ENCODE measurements around the gene UBE2R2.

DNA sequence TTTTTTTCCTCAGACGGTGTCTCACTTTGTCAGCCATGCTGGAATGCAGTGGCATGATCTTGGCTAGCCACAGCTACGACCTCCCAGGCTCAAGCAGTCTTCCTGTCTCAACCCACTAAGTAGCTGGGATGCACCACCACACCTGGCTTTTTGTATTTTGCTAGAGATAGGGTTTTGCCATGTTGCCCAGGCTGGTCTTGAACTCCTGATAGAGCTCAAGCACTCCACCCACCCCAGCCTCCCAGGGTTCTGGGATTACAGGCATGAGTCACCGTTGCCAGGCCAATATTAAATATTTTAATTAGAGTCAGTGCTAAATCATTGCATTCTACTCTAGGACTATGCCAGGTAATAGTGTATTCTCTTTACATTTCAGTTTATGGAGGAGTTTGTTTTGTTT lies 41.5 kb downstream of the UBE2R2 start:
- TF ChIP-seq, protein P1, sequence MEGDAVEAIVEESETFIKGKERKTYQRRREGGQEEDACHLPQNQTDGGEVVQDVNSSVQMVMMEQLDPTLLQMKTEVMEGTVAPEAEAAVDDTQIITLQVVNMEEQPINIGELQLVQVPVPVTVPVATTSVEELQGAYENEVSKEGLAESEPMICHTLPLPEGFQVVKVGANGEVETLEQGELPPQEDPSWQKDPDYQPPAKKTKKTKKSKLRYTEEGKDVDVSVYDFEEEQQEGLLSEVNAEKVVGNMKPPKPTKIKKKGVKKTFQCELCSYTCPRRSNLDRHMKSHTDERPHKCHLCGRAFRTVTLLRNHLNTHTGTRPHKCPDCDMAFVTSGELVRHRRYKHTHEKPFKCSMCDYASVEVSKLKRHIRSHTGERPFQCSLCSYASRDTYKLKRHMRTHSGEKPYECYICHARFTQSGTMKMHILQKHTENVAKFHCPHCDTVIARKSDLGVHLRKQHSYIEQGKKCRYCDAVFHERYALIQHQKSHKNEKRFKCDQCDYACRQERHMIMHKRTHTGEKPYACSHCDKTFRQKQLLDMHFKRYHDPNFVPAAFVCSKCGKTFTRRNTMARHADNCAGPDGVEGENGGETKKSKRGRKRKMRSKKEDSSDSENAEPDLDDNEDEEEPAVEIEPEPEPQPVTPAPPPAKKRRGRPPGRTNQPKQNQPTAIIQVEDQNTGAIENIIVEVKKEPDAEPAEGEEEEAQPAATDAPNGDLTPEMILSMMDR (IDR thresholded peaks at IDR 0.05 in 8 of 11, conservative IDR thresholded peaks at IDR 0.05 in 3 of 11): no peak
- TF ChIP-seq POLR2A (IDR thresholded peaks at IDR 0.05): no peak
